CD4-positive, alpha-beta T cell treated with Interleukin-2 at 100 ng/mL for 4 hours (primary cell): Measurements from ENCODE around the gene ATP1A3.
A peak's percentile ranks its signal among the peaks of the same experiment; 100 is the strongest.
"Not testable (repeated sequence)": the region's sequence is repeated elsewhere in the genome, so short reads cannot be mapped to it uniquely, and the experiment has no call there.

Source experiments
- DNase-seq: peaks from one replicate; pipeline ENCODE4 v3.0.0-alpha.2; 2020; ENCODE audit warnings: low spot score

ATP1A3 gene

GRCh38 chr19:41993612-41994483, at the start of gene ATP1A3:
Gene ATP1A3, minus strand, starts transcription at chr19:41994230. Its CDS starts 154 bp downstream, at chr19:41994076.
- peak; percentile 52 for DNase-seq

GRCh38 chr19:42042455-42043170, 48.6 kb upstream of the ATP1A3 start:
- no peak for DNase-seq

- DNase-seq = not testable (repeated sequence)
Observed at GRCh38 chr19:42040491-42040890, 46.5 kb upstream of the ATP1A3 start.

GRCh38 chr19:42040031-42040430, 46.0 kb upstream of the ATP1A3 start:
- no peak for DNase-seq

- DNase-seq = no peak
Observed at GRCh38 chr19:42038666-42039065, 44.6 kb upstream of the ATP1A3 start.

- DNase-seq = no peak
Observed at GRCh38 chr19:42037649-42038048, 43.6 kb upstream of the ATP1A3 start.

GRCh38 chr19:42034640-42035391, 40.8 kb upstream of the ATP1A3 start:
- DNase-seq = peak; percentile 74

- DNase-seq = no peak
Observed at GRCh38 chr19:42033413-42033812, 39.4 kb upstream of the ATP1A3 start.

- DNase-seq = no peak
Observed at GRCh38 chr19:42032431-42032830, 38.4 kb upstream of the ATP1A3 start.

GRCh38 chr19:42030645-42031440, 36.8 kb upstream of the ATP1A3 start:
- no peak for DNase-seq

- DNase-seq = peak; percentile 6
Observed at GRCh38 chr19:42028304-42029216, 34.5 kb upstream of the ATP1A3 start.

- DNase-seq = no peak
Observed at GRCh38 chr19:42024622-42025111, 30.6 kb upstream of the ATP1A3 start.

GRCh38 chr19:42023943-42024260, 29.9 kb upstream of the ATP1A3 start:
- no peak for DNase-seq

GRCh38 chr19:42023121-42023942, 29.3 kb upstream of the ATP1A3 start:
- no peak for DNase-seq

- no peak for DNase-seq
Observed at GRCh38 chr19:42022616-42023015, 28.6 kb upstream of the ATP1A3 start.

- no peak for DNase-seq
Observed at GRCh38 chr19:42021185-42021584, 27.2 kb upstream of the ATP1A3 start.

GRCh38 chr19:42018503-42019193, 24.6 kb upstream of the ATP1A3 start:
- no peak for DNase-seq

- no peak for DNase-seq
Observed at GRCh38 chr19:42017040-42017439, 23.0 kb upstream of the ATP1A3 start.

- not testable (repeated sequence) for DNase-seq
Observed at GRCh38 chr19:42012747-42013146, 18.7 kb upstream of the ATP1A3 start.
